Renal cortex interstitium (tissue), 11 donors: ENCODE data around the gene ENOX1. TPM values are rescaled to one million over a fixed set of nuclear protein-coding genes. Genes with fewer than 3 reads are reported as not detected.

Experiments used
- DNase-seq, 11 donors: peaks; one replicate each; pipeline ENCODE4 v3.0.0-alpha.2; 2013; ENCODE audit warnings: low read depth in 9 of 11, low spot score in 4 of 11; ENCODE audit errors: extremely low read depth in 1 of 11
- polyA plus RNA-seq, 3 donors: library from polyadenylated mRNA; unstranded; fragments of 120-200 nt; gene quantifications; one replicate each; pipeline ENCODE4 v1.2.1, GENCODE V29; 2013; ENCODE audit not compliant: insufficient read length in 3 of 3

Gene ENOX1
- polyA plus RNA-seq, 3 donors = 8.4 to 11.1 (median 9.7) TPM

DNA sequence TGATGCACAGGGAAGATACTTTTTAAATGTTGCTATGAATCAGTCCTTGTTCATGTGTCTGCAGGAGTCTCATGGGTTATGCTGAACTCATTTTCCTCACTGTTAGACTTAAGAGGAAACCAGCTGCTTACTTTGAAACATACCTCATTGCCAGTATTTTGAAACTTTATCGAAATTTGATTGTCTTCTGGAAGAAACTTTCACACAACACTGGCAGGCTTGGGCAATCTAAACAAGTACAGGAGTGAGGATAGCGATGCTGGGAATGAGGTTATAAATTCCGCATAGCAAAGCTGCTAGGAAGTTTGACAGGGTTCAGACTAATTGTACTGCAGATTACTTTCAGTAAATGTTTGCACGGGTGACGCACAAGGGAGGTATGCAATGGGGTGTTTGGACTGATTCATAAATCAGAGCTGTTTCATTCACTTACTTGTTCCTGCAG is 517.7 kb downstream of the ENOX1 start:
- peak in 10 of 11 donors; percentile 32 to 73 (median 42) for DNase-seq

DNA sequence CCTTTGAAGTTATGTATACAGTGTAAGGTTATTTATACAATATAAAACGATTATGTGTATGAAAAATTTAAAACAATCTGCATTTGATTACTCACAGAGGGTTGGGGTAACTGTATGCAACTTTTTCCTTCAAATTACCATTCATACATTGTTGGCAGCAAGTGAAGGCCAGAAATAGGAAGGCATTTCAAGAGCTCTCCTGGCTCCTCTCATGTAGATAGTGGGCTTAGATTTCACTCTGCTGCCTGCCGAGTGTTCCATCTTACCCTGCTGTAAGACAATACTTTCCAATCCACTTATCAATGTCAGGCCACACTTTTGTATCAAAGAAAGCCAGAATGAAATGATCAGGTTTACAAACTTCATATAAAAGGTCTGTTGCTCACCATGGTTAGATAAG is 518.1 kb downstream of the ENOX1 start:
- DNase-seq = peak in 2 of 11 donors; percentile 9 to 18

DNA sequence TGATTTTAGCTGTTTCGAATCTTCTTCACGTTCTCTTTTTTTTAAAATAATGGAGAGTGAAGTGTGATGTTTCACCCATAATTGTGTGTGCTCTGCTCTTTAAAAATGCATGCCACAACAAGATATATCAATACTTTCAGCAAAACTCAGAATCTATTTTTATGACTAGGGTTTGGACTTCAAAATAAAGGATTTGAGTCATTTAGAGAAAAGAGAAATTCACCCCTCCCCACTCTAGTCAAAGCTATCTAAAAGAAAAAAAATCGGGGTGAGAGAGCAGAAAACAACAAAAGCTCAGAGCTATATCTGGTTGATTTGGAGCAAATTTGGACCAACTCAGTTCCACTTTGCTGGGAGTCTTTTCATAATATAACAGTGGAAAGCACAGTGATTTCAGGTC is 518.9 kb downstream of the ENOX1 start:
- no peak for DNase-seq

DNA sequence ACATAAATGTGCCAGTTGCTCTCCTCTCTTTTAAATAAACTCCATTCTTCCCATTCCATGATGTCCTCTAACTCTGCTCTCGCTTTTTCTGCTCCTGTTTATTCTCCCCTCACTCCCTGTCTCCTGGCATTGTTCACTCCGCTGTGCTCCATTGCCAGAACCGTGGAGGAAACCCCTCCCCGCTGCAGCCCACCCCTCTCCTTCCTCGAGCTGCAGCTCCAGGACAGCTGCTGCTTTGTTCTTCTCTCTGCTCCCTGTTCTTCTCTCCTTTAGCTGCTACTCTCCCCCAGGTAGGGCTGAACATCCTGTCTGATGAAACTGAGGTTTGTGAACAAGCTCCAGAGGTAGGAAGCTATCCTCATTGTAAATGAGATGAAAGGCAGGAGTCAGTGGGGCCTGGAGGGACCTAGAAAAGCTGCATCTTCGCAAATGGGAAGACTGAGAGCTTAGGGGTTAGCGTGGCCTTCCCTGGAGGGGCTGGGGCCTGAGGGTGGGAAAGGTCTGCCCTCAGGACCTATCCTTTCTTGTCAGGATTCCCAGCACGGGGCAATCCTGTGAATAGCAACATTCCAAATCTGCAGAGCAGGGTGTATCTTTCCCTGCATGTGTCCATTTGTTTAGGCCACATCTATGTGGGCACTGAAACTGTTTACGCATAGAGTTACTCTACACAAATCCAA is 519.7 kb downstream of the ENOX1 start:
- DNase-seq = no peak

DNA sequence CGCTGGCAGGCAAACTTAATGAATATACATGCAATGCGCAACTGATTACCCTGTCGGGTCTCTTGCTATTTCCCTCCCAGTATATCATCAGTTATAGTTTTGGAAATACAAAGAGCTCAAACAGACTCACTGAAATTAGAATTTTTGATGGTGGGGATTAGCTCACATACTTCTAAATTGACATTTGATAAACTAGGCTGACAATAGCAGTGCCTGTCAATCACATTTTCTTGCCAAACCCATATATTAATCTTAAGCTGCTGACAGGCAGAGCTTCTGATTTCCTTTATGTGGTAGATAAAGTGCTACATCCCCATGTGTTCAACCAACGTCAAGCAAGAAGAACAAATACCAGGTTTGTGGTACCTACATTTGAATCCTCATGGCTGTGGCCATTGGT is 521.7 kb downstream of the ENOX1 start:
- DNase-seq = no peak

DNA sequence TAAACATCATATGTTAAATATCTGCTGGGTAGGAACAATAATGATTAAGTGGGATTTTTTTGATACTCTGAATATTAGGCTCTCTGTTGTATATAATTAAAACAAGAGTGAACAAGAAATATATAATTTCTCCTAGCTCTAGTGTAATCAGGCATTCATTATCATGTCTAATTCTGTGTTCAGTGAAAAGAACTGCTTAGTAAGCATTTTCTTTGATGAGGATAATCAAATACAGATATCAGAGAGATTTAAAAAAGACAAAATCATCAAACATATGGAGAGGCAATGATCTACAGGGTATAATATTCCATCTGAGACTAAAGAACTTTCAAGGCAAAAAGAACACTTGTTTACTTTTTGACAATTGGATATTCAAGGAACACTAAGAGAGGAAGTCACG is 522.3 kb downstream of the ENOX1 start:
- no peak for DNase-seq

DNA sequence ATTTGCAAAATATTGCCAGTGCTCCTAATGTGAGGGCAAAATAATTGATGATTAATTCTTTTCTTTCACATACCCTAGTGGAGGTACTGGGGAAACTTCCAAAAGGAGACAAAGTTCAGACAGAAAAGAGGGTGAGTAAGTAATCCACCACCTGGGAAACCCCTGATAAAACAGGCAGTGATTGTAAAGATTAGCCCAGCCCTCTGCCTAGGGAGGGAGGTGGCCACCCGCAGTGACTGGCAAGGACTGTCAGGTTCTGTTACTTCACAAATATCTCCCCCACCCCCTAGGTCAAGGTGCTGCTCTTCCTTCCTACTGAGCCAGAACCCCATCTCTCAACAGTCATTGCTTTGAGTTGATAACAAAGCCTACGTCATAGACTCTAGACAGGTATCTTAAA is 523.7 kb downstream of the ENOX1 start:
- DNase-seq = no peak

DNA sequence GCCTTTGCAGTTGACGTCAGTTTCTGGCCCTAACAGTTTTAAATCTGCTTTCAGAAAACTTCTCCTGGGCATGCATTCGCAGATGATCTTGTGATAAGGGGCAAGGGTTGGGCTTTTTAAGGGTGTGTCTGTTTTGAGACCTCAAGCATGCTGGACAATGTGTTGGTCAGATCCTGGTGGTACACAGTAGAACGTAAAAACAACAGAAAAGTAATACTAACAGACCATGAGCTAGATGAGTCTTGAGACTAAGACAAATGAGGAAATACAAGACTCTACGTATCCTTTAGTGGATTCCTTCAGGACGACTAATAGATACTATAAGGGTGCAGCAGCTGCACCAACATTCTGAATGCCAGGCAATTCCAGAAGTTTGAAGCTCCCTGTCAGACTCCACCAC is 525.8 kb downstream of the ENOX1 start:
- DNase-seq = no peak

DNA sequence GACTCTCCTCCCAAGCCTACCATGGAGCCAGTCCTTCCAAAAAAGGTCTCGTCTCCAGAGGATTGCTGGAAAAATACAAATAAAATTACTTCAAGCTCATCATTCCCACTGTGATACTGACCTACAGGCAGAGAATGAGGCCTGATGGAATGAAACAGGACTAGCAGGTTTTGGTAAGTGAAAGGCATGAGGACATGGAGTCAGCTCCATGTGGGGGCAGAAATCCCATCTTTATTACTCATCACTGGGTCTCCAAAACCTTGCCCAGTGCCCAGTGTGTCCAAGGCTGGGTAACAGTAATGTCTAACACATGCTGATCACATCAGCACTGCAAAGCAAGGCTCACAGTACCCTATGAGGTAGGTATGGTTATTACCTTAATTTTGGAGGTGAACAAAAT is 528.0 kb downstream of the ENOX1 start:
- DNase-seq = no peak

DNA sequence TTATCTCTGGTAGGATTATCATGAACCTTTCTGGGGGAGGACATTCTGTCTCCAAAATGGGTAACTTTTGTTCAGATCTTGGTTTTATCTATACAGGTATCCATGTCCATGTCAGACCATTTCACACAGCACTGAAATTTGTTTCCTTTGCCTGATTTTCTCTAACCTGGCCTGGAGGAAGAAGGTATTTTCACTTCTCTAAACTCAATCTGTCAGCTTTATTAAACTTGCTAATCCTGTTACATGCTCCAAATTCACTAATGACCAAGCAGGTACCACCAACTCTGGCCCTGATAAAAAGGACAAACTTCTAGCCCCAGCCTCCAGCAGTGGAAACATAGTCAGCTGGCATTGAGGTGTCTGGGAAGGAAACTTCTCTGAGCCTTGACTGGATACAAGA is 529.0 kb downstream of the ENOX1 start:
- DNase-seq = no peak

DNA sequence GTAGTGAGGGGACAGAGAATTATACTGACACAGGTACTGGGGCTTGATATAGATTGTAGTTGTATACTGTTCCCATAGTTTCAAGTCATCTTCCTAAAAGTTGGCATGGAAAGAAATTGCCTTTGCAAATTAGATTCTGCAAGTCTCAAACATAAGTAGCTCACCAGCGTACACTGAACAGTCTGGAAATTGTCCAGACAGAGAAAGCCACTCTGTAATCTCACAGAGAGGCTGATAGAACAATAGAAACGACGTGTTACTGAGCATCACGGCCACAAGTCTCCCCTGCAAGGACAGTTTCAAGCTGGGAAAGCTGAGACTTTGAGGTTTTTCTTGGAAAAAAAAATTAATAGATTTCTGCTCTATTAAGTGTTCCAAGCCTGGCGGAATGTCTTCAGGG is 534.8 kb downstream of the ENOX1 start:
- DNase-seq = no peak

DNA sequence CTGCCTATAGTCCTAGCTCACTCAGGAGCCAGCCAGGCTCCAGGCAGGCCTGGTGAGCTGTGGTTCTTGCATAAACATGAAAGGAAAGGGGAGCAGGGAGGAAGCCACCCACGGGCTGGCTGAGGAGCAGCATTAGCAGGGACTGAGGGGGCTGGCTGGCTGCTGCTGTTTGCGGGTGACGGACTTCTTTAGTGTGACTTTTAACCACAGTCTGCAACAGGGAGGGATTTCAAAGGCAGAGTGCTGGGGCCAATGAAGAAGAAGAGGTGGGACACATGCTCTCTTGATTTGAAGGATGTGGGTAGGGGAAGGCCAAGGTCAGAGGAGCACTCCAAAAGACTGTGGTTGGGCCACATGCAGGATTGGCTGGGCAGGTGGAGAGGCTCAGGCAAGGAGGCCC is 540.4 kb downstream of the ENOX1 start:
- DNase-seq = no peak

DNA sequence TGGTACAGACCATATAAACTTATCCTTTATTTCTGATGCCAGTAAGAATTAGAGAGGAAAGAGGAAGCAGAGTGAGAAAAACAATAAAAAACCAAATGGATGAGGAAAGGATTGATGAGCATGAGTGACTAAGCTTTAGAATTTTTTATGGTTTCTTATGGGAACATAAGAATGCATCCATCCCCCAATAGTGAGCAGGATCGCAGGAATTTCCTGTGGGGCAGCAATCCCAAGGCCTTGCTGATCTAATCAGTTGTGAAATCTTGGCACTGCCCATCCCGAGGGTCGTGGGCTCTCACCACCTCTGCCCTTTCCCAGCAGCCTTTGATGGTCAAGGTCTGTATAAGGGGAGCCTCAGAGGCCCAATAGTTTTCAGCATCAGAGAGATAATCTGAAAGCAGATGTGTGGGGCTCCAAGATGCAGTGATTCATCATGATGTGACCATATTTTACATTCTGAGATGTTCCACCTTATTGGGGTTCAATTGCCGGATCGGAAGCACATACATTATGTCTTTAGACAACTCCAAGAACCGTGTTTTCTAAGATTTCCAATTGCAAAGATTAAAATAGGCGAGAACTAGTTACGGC is 541.3 kb downstream of the ENOX1 start:
- no peak for DNase-seq

DNA sequence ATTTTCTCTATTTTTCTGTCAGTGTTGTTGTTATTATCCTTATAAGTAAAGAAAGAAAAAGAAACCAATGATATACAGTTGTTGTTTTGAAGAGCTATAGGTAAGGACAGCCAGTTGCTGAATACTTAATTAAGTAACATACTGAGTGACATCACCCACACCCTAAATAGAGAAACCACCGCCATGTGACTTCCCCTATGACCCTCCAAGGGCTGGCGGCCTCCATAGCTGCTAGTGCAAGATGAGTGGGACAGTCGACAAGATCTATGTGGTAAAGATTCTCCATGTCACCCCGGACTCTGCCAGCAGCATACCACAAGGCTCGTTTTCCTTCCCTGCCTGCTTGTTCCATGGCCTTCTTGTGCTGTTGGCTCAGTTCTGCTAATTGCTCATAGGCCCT is 542.3 kb downstream of the ENOX1 start:
- DNase-seq = no peak

DNA sequence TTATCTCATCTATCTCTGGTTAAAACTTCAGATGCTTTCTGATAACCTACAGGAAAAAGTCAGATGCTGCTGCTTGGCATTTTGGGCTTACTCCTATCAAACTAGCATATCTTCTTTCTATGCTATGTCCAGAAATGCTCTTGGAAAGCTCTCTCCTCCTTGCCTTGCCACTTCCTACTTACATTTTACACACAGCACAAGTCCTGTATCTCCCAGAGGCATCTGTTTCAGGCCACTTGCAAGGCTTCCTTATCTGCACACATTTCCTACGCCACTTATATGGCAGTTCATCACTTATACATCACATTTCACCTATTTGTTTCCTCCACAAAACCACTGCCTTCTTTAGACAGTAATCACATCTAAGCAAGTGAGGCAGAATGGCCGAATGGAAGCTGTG is 543.1 kb downstream of the ENOX1 start:
- DNase-seq = no peak

DNA sequence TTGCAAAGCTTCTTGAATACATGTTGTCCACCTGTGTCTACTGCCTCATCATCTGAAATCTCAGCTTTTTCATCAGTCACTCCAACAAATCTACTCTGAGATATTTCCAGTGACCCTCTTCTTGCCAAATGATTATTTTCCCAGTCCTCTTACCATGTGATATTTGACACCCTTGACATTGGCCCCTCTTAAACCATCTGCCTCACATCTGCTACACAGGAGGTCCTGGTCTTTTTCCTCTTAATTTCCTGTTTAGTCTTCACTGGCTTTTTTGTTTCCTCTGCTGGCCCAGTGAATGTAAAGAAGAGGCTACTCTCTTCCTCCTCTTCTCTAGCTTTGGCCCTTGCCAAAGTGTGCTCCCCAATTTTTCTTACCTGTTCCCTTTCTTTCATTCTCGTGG is 544.7 kb downstream of the ENOX1 start:
- DNase-seq = no peak

DNA sequence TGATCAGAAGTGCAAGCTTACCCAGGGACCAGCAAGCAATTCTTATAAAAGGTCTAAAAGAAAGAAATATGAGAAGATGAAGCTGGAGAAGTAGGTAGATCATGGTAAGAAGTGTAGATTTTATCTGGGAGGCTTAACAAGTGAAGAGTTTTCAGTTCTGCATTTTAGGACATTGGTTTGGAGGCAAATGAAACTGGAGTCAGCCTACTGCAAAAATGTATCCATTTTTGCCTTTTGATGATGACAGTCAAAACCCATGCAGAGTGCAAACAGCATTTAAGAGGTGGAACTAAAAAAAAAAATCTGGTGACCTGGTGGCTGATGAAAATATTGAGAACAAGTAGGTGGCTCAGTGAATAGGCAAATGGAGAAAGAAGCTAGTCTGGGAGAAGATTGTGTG is 546.5 kb downstream of the ENOX1 start:
- DNase-seq = no peak

DNA sequence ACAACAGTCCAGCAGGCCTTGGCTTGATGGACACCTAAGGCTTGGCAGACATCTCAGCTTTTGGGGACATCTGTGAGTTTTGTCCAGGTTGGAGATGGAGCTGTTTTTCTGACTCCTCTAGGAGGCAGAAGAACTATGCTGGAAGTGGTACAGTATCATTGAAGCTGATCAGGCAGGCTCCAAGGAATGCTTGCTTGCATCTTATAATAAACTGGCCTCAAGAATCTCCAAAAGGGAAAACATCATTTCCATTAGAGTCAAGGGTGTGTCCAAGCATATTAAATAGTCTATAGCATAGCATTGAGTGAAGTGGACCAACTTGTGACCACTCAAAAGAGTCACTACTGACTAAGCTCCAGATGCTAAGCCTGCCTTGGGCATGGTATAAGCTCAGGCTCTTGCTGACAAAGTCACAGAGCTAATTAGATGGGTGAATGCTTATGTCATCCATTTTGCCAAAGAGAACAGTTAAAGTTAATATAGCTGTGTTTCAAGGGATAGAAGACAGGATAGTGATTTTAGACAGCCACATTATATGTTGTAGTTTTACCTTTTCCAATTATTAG is 547.4 kb downstream of the ENOX1 start:
- no peak for DNase-seq

DNA sequence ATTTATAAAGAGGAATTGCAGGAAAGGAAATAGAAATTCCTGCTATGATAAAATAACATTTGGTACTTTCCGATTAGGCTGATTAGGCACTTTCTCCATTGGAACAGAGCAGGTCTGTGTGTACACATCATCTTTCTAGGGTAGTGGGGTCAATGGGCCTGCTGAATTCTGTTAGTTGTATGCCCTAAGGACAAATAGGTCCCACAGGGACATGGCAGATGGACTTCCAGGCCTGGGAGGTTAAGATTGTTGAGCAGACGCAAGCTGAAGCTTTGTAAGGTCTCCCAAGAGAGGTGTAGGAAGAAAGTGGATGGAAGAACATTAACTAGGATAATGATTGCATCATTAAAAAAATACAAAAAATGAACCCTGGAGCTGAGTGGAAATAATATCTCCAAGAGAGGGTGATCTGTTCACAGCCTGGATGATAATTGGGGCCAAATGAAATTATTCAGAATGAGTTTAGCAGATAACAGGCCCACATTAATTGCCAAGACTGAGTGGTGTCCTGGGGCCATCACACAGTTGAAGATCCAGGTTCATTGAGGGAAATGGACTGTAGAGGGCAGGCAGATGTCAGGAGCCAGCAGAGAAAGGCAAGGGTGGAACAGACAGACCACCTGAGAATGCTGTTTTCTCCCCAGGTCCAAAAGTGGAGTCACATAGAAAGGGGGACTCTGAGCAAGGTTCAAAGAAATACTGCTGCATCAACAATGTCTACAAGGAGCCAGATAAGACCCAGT is 548.3 kb downstream of the ENOX1 start:
- no peak for DNase-seq

DNA sequence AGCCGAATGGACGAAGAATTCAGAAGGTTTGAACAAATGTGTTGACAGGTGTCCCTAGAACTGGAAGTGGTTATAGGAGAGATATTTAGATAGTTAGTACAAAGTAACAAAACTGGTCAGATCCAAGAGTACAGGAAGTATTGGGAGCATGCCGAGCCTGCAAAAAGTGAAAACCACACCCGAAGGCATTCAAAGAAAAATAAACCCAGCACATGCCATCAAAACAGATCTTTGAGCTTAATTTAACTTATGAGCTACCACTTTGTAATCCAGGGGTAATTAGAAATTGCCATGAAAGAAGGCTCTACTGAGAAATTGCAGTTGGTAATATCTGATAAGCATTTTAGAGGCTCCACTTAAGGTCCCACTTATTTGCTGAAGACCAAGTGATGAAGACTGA is 549.2 kb downstream of the ENOX1 start:
- DNase-seq = no peak
